Epithelial cell of proximal tubule (primary cell): Measurements from ENCODE around the gene ELF2. TPM values are rescaled to one million over a fixed set of nuclear protein-coding genes. Genes with fewer than 3 reads are reported as not detected.
"Not testable (repeated sequence)": the region's sequence is repeated elsewhere in the genome, so short reads cannot be mapped to it uniquely, and the experiment has no call there.

ENCODE experiments used
- DNase-seq: peaks from one replicate; pipeline ENCODE4 v3.0.0-alpha.2; 2011; ENCODE audit warnings: low read depth
- H3K4me3 ChIP-seq: 2 replicates; pipeline ENCODE4 v1.5.1; 2011; ENCODE audit warnings: low read depth, mild to moderate bottlenecking, low read length
- CTCF ChIP-seq: conservative IDR thresholded peaks from 2 replicates; pipeline ENCODE4 v1.5.1; 2012; ENCODE audit warnings: low read depth, mild to moderate bottlenecking, low read length
- total RNA-seq: library from RNA; depleted of rRNA; stranded (reverse); fragments of >200 nt; gene quantifications from 2 replicates; pipeline ENCODE4 v1.2.3, GENCODE V29; 2015

Gene ELF2
- 17.1 and 24.1 TPM in 2 replicates for total RNA-seq

- peak within 1 kb of the TSS; percentile 72 for H3K4me3 ChIP-seq
- DNase-seq, result no peak
- TF ChIP-seq CTCF, result no peak
These were observed at the start of gene ELF2 for GRCh38 chr4:139177049-139177868. Gene ELF2 (minus strand): TSS chr4:139177218. CDS start chr4:139137701, 39,517 bp downstream.

GRCh38 chr4:139223682-139224317 lies 46.8 kb upstream of the ELF2 start:
- TF ChIP-seq CTCF, result no peak
- DNase-seq, result no peak
- H3K4me3 ChIP-seq, result no peak overlapping the region

GRCh38 chr4:139222215-139222614 lies 45.2 kb upstream of the ELF2 start:
- no peak overlapping the region for H3K4me3 ChIP-seq
- TF ChIP-seq CTCF, result no peak

GRCh38 chr4:139221687-139222086 lies 44.7 kb upstream of the ELF2 start:
- no peak overlapping the region for H3K4me3 ChIP-seq
- no peak for TF ChIP-seq CTCF
- DNase-seq, result no peak

More at GRCh38 chr4:139222215-139222614, 45.2 kb upstream of the ELF2 start:
- no peak for DNase-seq

GRCh38 chr4:139219450-139220055 lies 42.5 kb upstream of the ELF2 start:
- no peak for TF ChIP-seq CTCF
- H3K4me3 ChIP-seq, result no peak overlapping the region
- DNase-seq, result no peak

- no peak for DNase-seq
- no peak for TF ChIP-seq CTCF
- no peak overlapping the region for H3K4me3 ChIP-seq
These were observed 37.1 kb upstream of the ELF2 start for GRCh38 chr4:139214039-139214534.

- DNase-seq, H3K4me3 ChIP-seq: not testable (repeated sequence)
These were observed 36.6 kb upstream of the ELF2 start for GRCh38 chr4:139213633-139214032.
